GM23338 (cell line): Measurements from ENCODE around the gene CCDC149. TPM values are rescaled to one million over a fixed set of nuclear protein-coding genes. Genes with fewer than 3 reads are reported as not detected.
A peak's percentile ranks its signal among the peaks of the same experiment; 100 is the strongest.

Source experiments
- ATAC-seq: fragments of 200-7000 bp; cut with Tn5 transposase; 3 replicates; pipeline ENCODE4 v1.9.1; 2020
- DNase-seq: peaks from one replicate; pipeline ENCODE4 v3.0.0-alpha.2; 2015; ENCODE audit warnings: low spot score
- H2AFZ ChIP-seq: fragments of 200-600 bp; sonication (generic); 2 replicates; pipeline ENCODE4 v1.8.0; 2016; ENCODE audit warnings: antibody characterized with exemption, mild to moderate bottlenecking, moderate library complexity
- H3F3A ChIP-seq: fragments of 200-600 bp; sonication (generic); replicated peaks from 2 replicates; pipeline ENCODE4 v1.8.0; 2017; ENCODE audit warnings: antibody characterized with exemption, mixed run types, low read depth
- H3K27ac ChIP-seq: fragments of 200-600 bp; sonication (generic); 2 replicates; pipeline ENCODE4 v1.6.1; 2016; ENCODE audit warnings: low read depth
- H3K27me3 ChIP-seq: fragments of 200-600 bp; sonication (generic); 2 replicates; pipeline ENCODE4 v1.8.0; 2016; ENCODE audit warnings: mild to moderate bottlenecking, mixed run types, moderate library complexity; ENCODE audit not compliant: insufficient read depth
- H3K36me3 ChIP-seq: fragments of 200-600 bp; sonication (generic); 2 replicates; pipeline ENCODE4 v1.8.0; 2016; ENCODE audit warnings: mild to moderate bottlenecking; ENCODE audit not compliant: insufficient read depth
- H3K4me1 ChIP-seq: fragments of 200-600 bp; sonication (generic); 2 replicates; pipeline ENCODE4 v1.8.0; 2016; ENCODE audit warnings: mild to moderate bottlenecking, moderate library complexity; ENCODE audit not compliant: insufficient read depth
- H3K4me2 ChIP-seq: fragments of 200-600 bp; sonication (generic); 2 replicates; pipeline ENCODE4 v1.7.1; 2017; ENCODE audit warnings: mixed run types
- H3K4me3 ChIP-seq: fragments of 200-600 bp; sonication (generic); 2 replicates; pipeline ENCODE4 v1.6.1; 2016; ENCODE audit warnings: mixed run types
- H3K79me2 ChIP-seq: fragments of 200-600 bp; sonication (generic); replicated peaks from 2 replicates; pipeline ENCODE4 v1.8.0; 2017; ENCODE audit warnings: mild to moderate bottlenecking; ENCODE audit not compliant: insufficient read depth
- H3K9me2 ChIP-seq: fragments of 200-600 bp; sonication (generic); 2 replicates; pipeline ENCODE4 v1.8.0; 2017; ENCODE audit not compliant: insufficient read depth
- H4K20me1 ChIP-seq: fragments of 200-600 bp; sonication (generic); replicated peaks from 2 replicates; pipeline ENCODE4 v1.8.0; 2017; ENCODE audit warnings: mild to moderate bottlenecking; ENCODE audit not compliant: insufficient read depth
- H3K27ac Mint-ChIP-seq: 2 replicates; pipeline ENCODE4 v1.8.0; 2020; ENCODE audit warnings: inconsistent platforms, mild to moderate bottlenecking, moderate library complexity, mixed read lengths
- H3K27me3 Mint-ChIP-seq: 3 replicates; pipeline ENCODE4 v1.8.0; 2022; ENCODE audit warnings: low read depth, mild to moderate bottlenecking, moderate library complexity, mixed read lengths, inconsistent platforms; ENCODE audit not compliant: insufficient read depth, poor library complexity
- H3K36me3 Mint-ChIP-seq: 3 replicates; pipeline ENCODE4 v1.8.0; 2021; ENCODE audit warnings: low read depth, mild to moderate bottlenecking, inconsistent platforms, moderate library complexity, mixed read lengths
- H3K4me1 Mint-ChIP-seq: 3 replicates; pipeline ENCODE4 v1.8.0; 2020; ENCODE audit warnings: mild to moderate bottlenecking, inconsistent platforms, mixed read lengths
- H3K4me3 Mint-ChIP-seq: 3 replicates; pipeline ENCODE4 v1.8.0; 2021; ENCODE audit warnings: moderate library complexity, mild to moderate bottlenecking, inconsistent platforms, mixed read lengths
- H3K9me3 Mint-ChIP-seq: 3 replicates; pipeline ENCODE4 v1.8.0; 2020; ENCODE audit warnings: moderate library complexity, mild to moderate bottlenecking, inconsistent platforms, mixed read lengths
- CREB1 ChIP-seq: fragments of 250-450 bp; sonication (Bioruptor Pico); IDR thresholded peaks from 2 replicates; pipeline ENCODE4 v1.5.0; 2020; ENCODE audit warnings: low read depth, mild to moderate bottlenecking, moderate library complexity
- EZH2 ChIP-seq: fragments of 200-600 bp; sonication (generic); IDR thresholded peaks from one replicate; pipeline ENCODE4 v1.8.0; 2017; ENCODE audit warnings: antibody characterized with exemption, mild to moderate bottlenecking, low read depth; ENCODE audit not compliant: unreplicated experiment
- EZH2phosphoT487 ChIP-seq: fragments of 200-600 bp; sonication (generic); IDR thresholded peaks from one replicate; pipeline ENCODE4 v1.8.1; 2018; ENCODE audit warnings: antibody characterized with exemption; ENCODE audit not compliant: unreplicated experiment
- JUNB ChIP-seq: IDR thresholded peaks from one replicate; pipeline ENCODE4 v1.6.1; 2016; ENCODE audit warnings: antibody characterized with exemption; ENCODE audit not compliant: unreplicated experiment
- NANOG ChIP-seq: IDR thresholded peaks from 2 replicates; pipeline ENCODE4 v1.6.1; 2016; ENCODE audit warnings: antibody characterized with exemption, borderline replicate concordance
- POLR2AphosphoS5 ChIP-seq: IDR thresholded peaks from 2 replicates; pipeline ENCODE4 v1.6.1; 2016; ENCODE audit warnings: antibody characterized with exemption, low read depth
- STAT1 ChIP-seq: IDR thresholded peaks from one replicate; pipeline ENCODE4 v1.6.1; 2016; ENCODE audit warnings: antibody characterized with exemption; ENCODE audit not compliant: unreplicated experiment
- ZNF114 ChIP-seq: fragments of 250-450 bp; sonication (Bioruptor Pico); IDR thresholded peaks from 2 replicates; pipeline ENCODE4 v1.5.0; 2020; ENCODE audit warnings: mild to moderate bottlenecking, moderate library complexity
- polyA plus RNA-seq: library from polyadenylated mRNA; unstranded; fragments of >200 nt; fragmentation: Nextera tagmentation; extraction: Ambion mirVana; gene quantifications from 2 replicates; pipeline ENCODE4 v1.2.1, GENCODE V29; 2016
- total RNA-seq: library from RNA; depleted of rRNA; stranded (reverse); fragments of >200 nt; shearing (Covaris generic); gene quantifications from 2 replicates; pipeline ENCODE4 v1.2.3, GENCODE V29; 2014
- TF ChIP-seq, protein P1 (sequence below): IDR thresholded peaks from 2 replicates; pipeline ENCODE4 v1.6.1; 2016; ENCODE audit warnings: antibody characterized with exemption
- TF ChIP-seq, protein P2 (sequence below): fragments of 250-450 bp; sonication (Bioruptor Pico); IDR thresholded peaks from 2 replicates; pipeline ENCODE4 v1.5.0; 2020; ENCODE audit warnings: mild to moderate bottlenecking, moderate library complexity
- TF ChIP-seq, protein P3 (sequence below), 2 experiments: fragments of 200-600 bp in 1 of 2; sonication (generic) in 1 of 2; conservative IDR thresholded peaks; 2 replicates each; pipeline versions ENCODE4 v1.5.1 to v1.6.1; 2016 to 2017; ENCODE audit warnings: antibody characterized with exemption in 2 of 2, low read depth in 2 of 2, mild to moderate bottlenecking in 2 of 2, moderate library complexity in 1 of 2

The CCDC149 gene
- total and polyA plus RNA-seq, 2 experiments from 2014 or later, result 2.6 to 6.4 TPM

DNA sequence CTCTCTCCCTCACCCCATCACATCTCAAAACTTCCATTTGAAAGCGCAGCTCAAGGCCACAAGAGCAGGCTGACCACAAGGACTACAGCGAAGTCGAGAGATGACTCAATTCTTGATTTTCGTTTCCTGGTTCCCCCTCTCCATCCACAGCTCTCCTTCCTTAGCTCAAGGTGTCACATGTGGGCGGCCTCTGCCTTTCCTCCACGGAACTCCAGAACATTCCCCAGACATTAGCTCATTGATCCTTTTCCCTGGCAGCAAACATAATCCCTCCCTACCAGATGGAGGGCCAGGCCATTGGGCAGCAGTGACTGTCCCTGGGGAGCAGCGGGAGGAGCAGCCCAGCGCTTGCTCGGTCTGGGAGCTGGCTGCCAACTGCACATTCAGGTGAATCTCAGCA is 56.3 kb downstream of the CCDC149 start:
- no peaks in the 10 kb centered on the region for H3F3A ChIP-seq
- ATAC-seq (peak; percentile 62), DNase-seq (peak; percentile 18)
- no peak overlapping the region for H3K27ac ChIP-seq
- no peaks in the 10 kb centered on the region for H3K27me3 ChIP-seq
- no peaks in the 10 kb centered on the region for H3K36me3 ChIP-seq
- no peaks in the 10 kb centered on the region for H3K4me1 ChIP-seq
- 0 out of 2 replicates have a peak, but pooled peaks cover 2% of the 10 kb centered on the region for H4K20me1 ChIP-seq
- Mint-ChIP-seq H3K27ac (no peak overlapping the region), H3K9me3 (peaks cover 5% of the 10 kb centered on the region; the same call in 2 of the 3 replicates), H3K4me1 (peaks cover 11% of the 10 kb centered on the region; the same call in 1 of the 3 replicates), H3K4me3 (no peak overlapping the region), H3K36me3 (peaks cover 5% of the 10 kb centered on the region; the same call in 2 of the 3 replicates), H3K27me3 (peaks cover 2% of the 10 kb centered on the region)
- TF ChIP-seq, protein P1, sequence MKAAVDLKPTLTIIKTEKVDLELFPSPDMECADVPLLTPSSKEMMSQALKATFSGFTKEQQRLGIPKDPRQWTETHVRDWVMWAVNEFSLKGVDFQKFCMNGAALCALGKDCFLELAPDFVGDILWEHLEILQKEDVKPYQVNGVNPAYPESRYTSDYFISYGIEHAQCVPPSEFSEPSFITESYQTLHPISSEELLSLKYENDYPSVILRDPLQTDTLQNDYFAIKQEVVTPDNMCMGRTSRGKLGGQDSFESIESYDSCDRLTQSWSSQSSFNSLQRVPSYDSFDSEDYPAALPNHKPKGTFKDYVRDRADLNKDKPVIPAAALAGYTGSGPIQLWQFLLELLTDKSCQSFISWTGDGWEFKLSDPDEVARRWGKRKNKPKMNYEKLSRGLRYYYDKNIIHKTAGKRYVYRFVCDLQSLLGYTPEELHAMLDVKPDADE, result no peak
- TF ChIP-seq POLR2AphosphoS5, result no peak
- TF ChIP-seq NANOG, result no peak
- TF ChIP-seq, protein P2, sequence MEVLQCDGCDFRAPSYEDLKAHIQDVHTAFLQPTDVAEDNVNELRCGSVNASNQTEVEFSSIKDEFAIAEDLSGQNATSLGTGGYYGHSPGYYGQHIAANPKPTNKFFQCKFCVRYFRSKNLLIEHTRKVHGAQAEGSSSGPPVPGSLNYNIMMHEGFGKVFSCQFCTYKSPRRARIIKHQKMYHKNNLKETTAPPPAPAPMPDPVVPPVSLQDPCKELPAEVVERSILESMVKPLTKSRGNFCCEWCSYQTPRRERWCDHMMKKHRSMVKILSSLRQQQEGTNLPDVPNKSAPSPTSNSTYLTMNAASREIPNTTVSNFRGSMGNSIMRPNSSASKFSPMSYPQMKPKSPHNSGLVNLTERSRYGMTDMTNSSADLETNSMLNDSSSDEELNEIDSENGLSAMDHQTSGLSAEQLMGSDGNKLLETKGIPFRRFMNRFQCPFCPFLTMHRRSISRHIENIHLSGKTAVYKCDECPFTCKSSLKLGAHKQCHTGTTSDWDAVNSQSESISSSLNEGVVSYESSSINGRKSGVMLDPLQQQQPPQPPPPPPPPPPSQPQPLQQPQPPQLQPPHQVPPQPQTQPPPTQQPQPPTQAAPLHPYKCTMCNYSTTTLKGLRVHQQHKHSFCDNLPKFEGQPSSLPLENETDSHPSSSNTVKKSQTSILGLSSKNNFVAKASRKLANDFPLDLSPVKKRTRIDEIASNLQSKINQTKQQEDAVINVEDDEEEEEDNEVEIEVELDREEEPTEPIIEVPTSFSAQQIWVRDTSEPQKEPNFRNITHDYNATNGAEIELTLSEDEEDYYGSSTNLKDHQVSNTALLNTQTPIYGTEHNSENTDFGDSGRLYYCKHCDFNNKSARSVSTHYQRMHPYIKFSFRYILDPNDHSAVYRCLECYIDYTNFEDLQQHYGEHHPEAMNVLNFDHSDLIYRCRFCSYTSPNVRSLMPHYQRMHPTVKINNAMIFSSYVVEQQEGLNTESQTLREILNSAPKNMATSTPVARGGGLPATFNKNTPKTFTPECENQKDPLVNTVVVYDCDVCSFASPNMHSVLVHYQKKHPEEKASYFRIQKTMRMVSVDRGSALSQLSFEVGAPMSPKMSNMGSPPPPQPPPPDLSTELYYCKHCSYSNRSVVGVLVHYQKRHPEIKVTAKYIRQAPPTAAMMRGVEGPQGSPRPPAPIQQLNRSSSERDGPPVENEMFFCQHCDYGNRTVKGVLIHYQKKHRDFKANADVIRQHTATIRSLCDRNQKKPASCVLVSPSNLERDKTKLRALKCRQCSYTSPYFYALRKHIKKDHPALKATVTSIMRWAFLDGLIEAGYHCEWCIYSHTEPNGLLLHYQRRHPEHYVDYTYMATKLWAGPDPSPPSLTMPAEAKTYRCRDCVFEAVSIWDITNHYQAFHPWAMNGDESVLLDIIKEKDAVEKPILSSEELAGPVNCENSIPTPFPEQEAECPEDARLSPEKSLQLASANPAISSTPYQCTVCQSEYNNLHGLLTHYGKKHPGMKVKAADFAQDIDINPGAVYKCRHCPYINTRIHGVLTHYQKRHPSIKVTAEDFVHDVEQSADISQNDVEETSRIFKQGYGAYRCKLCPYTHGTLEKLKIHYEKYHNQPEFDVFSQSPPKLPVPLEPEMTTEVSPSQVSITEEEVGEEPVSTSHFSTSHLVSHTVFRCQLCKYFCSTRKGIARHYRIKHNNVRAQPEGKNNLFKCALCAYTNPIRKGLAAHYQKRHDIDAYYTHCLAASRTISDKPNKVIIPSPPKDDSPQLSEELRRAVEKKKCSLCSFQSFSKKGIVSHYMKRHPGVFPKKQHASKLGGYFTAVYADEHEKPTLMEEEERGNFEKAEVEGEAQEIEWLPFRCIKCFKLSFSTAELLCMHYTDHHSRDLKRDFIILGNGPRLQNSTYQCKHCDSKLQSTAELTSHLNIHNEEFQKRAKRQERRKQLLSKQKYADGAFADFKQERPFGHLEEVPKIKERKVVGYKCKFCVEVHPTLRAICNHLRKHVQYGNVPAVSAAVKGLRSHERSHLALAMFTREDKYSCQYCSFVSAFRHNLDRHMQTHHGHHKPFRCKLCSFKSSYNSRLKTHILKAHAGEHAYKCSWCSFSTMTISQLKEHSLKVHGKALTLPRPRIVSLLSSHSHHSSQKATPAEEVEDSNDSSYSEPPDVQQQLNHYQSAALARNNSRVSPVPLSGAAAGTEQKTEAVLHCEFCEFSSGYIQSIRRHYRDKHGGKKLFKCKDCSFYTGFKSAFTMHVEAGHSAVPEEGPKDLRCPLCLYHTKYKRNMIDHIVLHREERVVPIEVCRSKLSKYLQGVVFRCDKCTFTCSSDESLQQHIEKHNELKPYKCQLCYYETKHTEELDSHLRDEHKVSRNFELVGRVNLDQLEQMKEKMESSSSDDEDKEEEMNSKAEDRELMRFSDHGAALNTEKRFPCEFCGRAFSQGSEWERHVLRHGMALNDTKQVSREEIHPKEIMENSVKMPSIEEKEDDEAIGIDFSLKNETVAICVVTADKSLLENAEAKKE (CRISPR knock-in tag), result no peak
- no peaks in the 10 kb centered on the region; the same call in 1 of the 2 replicates for H3K9me2 ChIP-seq
- no peak overlapping the region for H3K4me2 ChIP-seq
- H3K79me2 ChIP-seq, result no peaks in the 10 kb centered on the region
- no peak overlapping the region for H3K4me3 ChIP-seq
- H2AFZ ChIP-seq, result no peak overlapping the region

GRCh38 chr4:24855741-24856140 is 57.1 kb downstream of the CCDC149 start:
- no peaks in the 10 kb centered on the region; the same call in 2 of the 3 replicates for H3K9me3 Mint-ChIP-seq
- no peak overlapping the region for H3K4me3 Mint-ChIP-seq
- H3K27ac ChIP-seq, result no peak overlapping the region
- no peaks in the 10 kb centered on the region; the same call in 1 of the 2 replicates for H3K4me1 ChIP-seq
- H3F3A ChIP-seq, result no peaks in the 10 kb centered on the region
- peaks cover 13% of the 10 kb centered on the region for H3K4me1 Mint-ChIP-seq
- H4K20me1 ChIP-seq, result 0 out of 2 replicates have a peak, but pooled peaks cover 2% of the 10 kb centered on the region
- H3K27me3 ChIP-seq, result no peaks in the 10 kb centered on the region
- no peak overlapping the region for H2AFZ ChIP-seq
- H3K36me3 Mint-ChIP-seq, result no peaks in the 10 kb centered on the region
- no peak overlapping the region for H3K4me3 ChIP-seq
- no peaks in the 10 kb centered on the region for H3K79me2 ChIP-seq
- H3K27me3 Mint-ChIP-seq, result peaks cover 2% of the 10 kb centered on the region
- H3K9me2 ChIP-seq, result no peaks in the 10 kb centered on the region
- no peak overlapping the region for H3K4me2 ChIP-seq
- ATAC-seq (no peak), DNase-seq (no peak)
- H3K36me3 ChIP-seq, result no peaks in the 10 kb centered on the region
- H3K27ac Mint-ChIP-seq, result no peak overlapping the region
- TF ChIP-seq JUNB (no peak), EZH2phosphoT487 (no peak), STAT1 (no peak), EZH2 (no peak), CREB1 (CRISPR knock-in tag) (no peak), ZNF114 (CRISPR knock-in tag) (no peak), NANOG (no peak)
- TF ChIP-seq, protein P3, sequence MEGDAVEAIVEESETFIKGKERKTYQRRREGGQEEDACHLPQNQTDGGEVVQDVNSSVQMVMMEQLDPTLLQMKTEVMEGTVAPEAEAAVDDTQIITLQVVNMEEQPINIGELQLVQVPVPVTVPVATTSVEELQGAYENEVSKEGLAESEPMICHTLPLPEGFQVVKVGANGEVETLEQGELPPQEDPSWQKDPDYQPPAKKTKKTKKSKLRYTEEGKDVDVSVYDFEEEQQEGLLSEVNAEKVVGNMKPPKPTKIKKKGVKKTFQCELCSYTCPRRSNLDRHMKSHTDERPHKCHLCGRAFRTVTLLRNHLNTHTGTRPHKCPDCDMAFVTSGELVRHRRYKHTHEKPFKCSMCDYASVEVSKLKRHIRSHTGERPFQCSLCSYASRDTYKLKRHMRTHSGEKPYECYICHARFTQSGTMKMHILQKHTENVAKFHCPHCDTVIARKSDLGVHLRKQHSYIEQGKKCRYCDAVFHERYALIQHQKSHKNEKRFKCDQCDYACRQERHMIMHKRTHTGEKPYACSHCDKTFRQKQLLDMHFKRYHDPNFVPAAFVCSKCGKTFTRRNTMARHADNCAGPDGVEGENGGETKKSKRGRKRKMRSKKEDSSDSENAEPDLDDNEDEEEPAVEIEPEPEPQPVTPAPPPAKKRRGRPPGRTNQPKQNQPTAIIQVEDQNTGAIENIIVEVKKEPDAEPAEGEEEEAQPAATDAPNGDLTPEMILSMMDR (conservative IDR thresholded peaks at IDR 0.05; ENCODE audit: low read depth in 2 of 2), result no peak
- TF ChIP-seq, protein P1, result no peak
